Activated CD4-positive, CD25-positive, alpha-beta regulatory T cell treated with anti-CD3 and anti-CD28 coated beads, Interleukin-2, amount 50 U/mL, for 24 hours (primary cell): ENCODE results near the gene COMP.

Source experiments
- ATAC-seq, 2 donors: fragments of 150-1000 bp; cut with Tn5 transposase; one replicate each; pipeline ENCODE4 v1.10.0; 2021; ENCODE audit warnings: mild to moderate bottlenecking in 1 of 2, moderate library complexity in 1 of 2

Gene COMP

GRCh38 chr19:18782559-18783225 lies 8.4 kb downstream of the COMP start:
- ATAC-seq, result no peak

GRCh38 chr19:18781885-18782527 lies 9.1 kb downstream of the COMP start:
- ATAC-seq, result no peak

GRCh38 chr19:18781047-18781600 lies 10.0 kb downstream of the COMP start:
- ATAC-seq, result no peak

- ATAC-seq, result no peak
These were observed 10.5 kb downstream of the COMP start for GRCh38 chr19:18780631-18781030.

GRCh38 chr19:18780081-18780480 lies 11.0 kb downstream of the COMP start:
- no peak for ATAC-seq

- no peak for ATAC-seq
These were observed 12.1 kb downstream of the COMP start for GRCh38 chr19:18778826-18779495.

GRCh38 chr19:18778076-18778389 lies 13.1 kb downstream of the COMP start:
- no peak for ATAC-seq

- ATAC-seq, result no peak
These were observed 13.6 kb downstream of the COMP start for GRCh38 chr19:18777301-18778075.

GRCh38 chr19:18776736-18777135 lies 14.4 kb downstream of the COMP start:
- ATAC-seq, result no peak

- ATAC-seq, result no peak
These were observed 14.9 kb downstream of the COMP start for GRCh38 chr19:18776288-18776594.

GRCh38 chr19:18775586-18776287 lies 15.4 kb downstream of the COMP start:
- no peak for ATAC-seq

GRCh38 chr19:18774782-18775444 lies 16.2 kb downstream of the COMP start:
- no peak for ATAC-seq

- ATAC-seq, result no peak
These were observed 17.0 kb downstream of the COMP start for GRCh38 chr19:18774107-18774506.

- no peak for ATAC-seq
These were observed 17.4 kb downstream of the COMP start for GRCh38 chr19:18773682-18774081.

- ATAC-seq, result no peak
These were observed 18.2 kb downstream of the COMP start for GRCh38 chr19:18772620-18773587.

- no peak for ATAC-seq
These were observed 19.5 kb downstream of the COMP start for GRCh38 chr19:18771328-18772242.

GRCh38 chr19:18770663-18771327 lies 20.3 kb downstream of the COMP start:
- ATAC-seq, result no peak

GRCh38 chr19:18769989-18770528 lies 21.0 kb downstream of the COMP start:
- no peak for ATAC-seq
